Measurements from ENCODE around the gene SULT1C2. TPM values are rescaled to one million over a fixed set of nuclear protein-coding genes. Genes with fewer than 3 reads are reported as not detected.

The SULT1C2 gene
- total RNA-seq, 1 experiment from 2014 or later, result 3.9 TPM

GRCh38 chr2:108263401-108263800 lies 25.3 kb upstream of the SULT1C2 start:
- no peak overlapping the region for H3K4me3 ChIP-seq (replicated peaks in 1 of 2; ENCODE audit: low read depth in 1 of 2, low read length in 2 of 2)
- CTCF ChIA-PET, result no interaction called here
- no peak overlapping the region for H2AFZ ChIP-seq (ENCODE audit: low read depth, low read length, poor library complexity, severe bottlenecking)
- H3K4me1 ChIP-seq (ENCODE audit: control insufficient read depth in 1 of 2, insufficient read depth in 2 of 2, low read length in 2 of 2), result no peaks in the 10 kb centered on the region
- ATAC-seq (no peak), DNase-seq (ENCODE audit: low read depth, low spot score) (no peak)
- H4K20me1 ChIP-seq (ENCODE audit: insufficient read depth), result no peaks in the 10 kb centered on the region
- BruUV-seq (replicated peaks), result no TSS peak
- no peaks in the 10 kb centered on the region for H3K9me3 ChIP-seq (ENCODE audit: control insufficient read depth in 1 of 2, insufficient read depth in 1 of 2, low read depth in 1 of 2, low read length in 2 of 2)
- no peak overlapping the region for H3K9ac ChIP-seq (ENCODE audit: low read length)
- no peaks in the 10 kb centered on the region for H3K36me3 ChIP-seq (ENCODE audit: control insufficient read depth in 1 of 2, insufficient read depth in 2 of 2, low read length in 2 of 2)
- no peak overlapping the region for H3K27ac ChIP-seq (ENCODE audit: low read depth, low read length)
- H3K79me2 ChIP-seq (ENCODE audit: insufficient read depth, low read length), result no peaks in the 10 kb centered on the region
- POLR2A ChIA-PET, result no interaction called here
- intact Hi-C loops (cut with micrococcal nuclease), result no loop called here
- peaks cover 5% of the 10 kb centered on the region; the same call in 1 of the 2 replicates for H3K27me3 ChIP-seq (ENCODE audit: insufficient read depth, low read length)
- no peaks in the 10 kb centered on the region for H3K9me2 ChIP-seq (ENCODE audit: insufficient read depth)
- TF ChIP-seq ZFX (IDR thresholded peaks at IDR 0.05) (no peak), SRF (IDR thresholded peaks at IDR 0.05; ENCODE audit: low read depth) (no peak), RAD21 (IDR thresholded peaks at IDR 0.05; ENCODE audit: low read depth) (no peak), ZBTB33 (IDR thresholded peaks at IDR 0.05; ENCODE audit: extremely low read depth, insufficient replicate concordance, low read length) (no peak), JUND (IDR thresholded peaks at IDR 0.05) (no peak), FOSL1 (IDR thresholded peaks at IDR 0.05; ENCODE audit: low read depth) (no peak), REST (IDR thresholded peaks at IDR 0.05; ENCODE audit: low read depth) (no peak), ZNF274 (IDR thresholded peaks at IDR 0.05; ENCODE audit: low read depth, low read length) (no peak)
- no peak overlapping the region for H3K4me2 ChIP-seq (ENCODE audit: low read length)
- RAD21 ChIA-PET (ENCODE audit: low non-redundant PET in 1 of 2, low total read pairs in 2 of 2, uncharacterized antibody in 2 of 2, unreplicated experiment in 2 of 2), result no interaction called here
